ENCODE results near the gene ARMC2. TPM values are rescaled to one million over a fixed set of nuclear protein-coding genes. Genes with fewer than 3 reads are reported as not detected.

Gene ARMC2
- total RNA-seq, 1 experiment from 2014 or later = 3.2 TPM

- intact Hi-C loops (cut with micrococcal nuclease) = no loop called here
- Mint-ChIP-seq H3K27me3 (ENCODE audit: insufficient read depth, unreplicated experiment) (no peaks in the 10 kb centered on the region), H3K9me3 (ENCODE audit: unreplicated experiment) (no peaks in the 10 kb centered on the region), H3K4me1 (ENCODE audit: insufficient read depth, unreplicated experiment) (peaks cover 8% of the 10 kb centered on the region), H3K4me3 (ENCODE audit: unreplicated experiment) (no peak overlapping the region), H3K27ac (ENCODE audit: low read depth, unreplicated experiment) (no peak overlapping the region), H3K36me3 (ENCODE audit: insufficient read depth, unreplicated experiment) (peaks cover 12% of the 10 kb centered on the region)
- CTCF ChIA-PET = no interaction called here
- POLR2A ChIA-PET = no interaction called here
- TF ChIP-seq CTCF (IDR thresholded peaks at IDR 0.05; ENCODE audit: unreplicated experiment) = no peak
- BruUV-seq (replicated peaks) = no TSS peak
- no peak for DNase-seq (ENCODE audit: unreplicated experiment)
These were observed 21.7 kb downstream of the ARMC2 start for GRCh38 chr6:108869876-108870275.

GRCh38 chr6:108870357-108870756 lies 22.1 kb downstream of the ARMC2 start:
- POLR2A ChIA-PET = no interaction called here
- Mint-ChIP-seq H3K9me3 (ENCODE audit: unreplicated experiment) (no peaks in the 10 kb centered on the region), H3K4me3 (ENCODE audit: unreplicated experiment) (no peak overlapping the region), H3K27me3 (ENCODE audit: insufficient read depth, unreplicated experiment) (no peaks in the 10 kb centered on the region), H3K4me1 (ENCODE audit: insufficient read depth, unreplicated experiment) (peaks cover 13% of the 10 kb centered on the region), H3K27ac (ENCODE audit: low read depth, unreplicated experiment) (no peak overlapping the region), H3K36me3 (ENCODE audit: insufficient read depth, unreplicated experiment) (peaks cover 12% of the 10 kb centered on the region)
- no TSS peak for BruUV-seq (replicated peaks)
- intact Hi-C loops (cut with micrococcal nuclease) = no loop called here
- DNase-seq (ENCODE audit: unreplicated experiment) = no peak
- no peak for TF ChIP-seq CTCF (IDR thresholded peaks at IDR 0.05; ENCODE audit: unreplicated experiment)
- CTCF ChIA-PET = interaction anchor here (0.6 to 0.9 kb wide), 2 partner anchors 10 to 35 kb away, joined by 3 read pairs; no protein-coding TSS in a partner anchor

GRCh38 chr6:108872141-108872557 lies 23.9 kb downstream of the ARMC2 start:
- POLR2A ChIA-PET = no interaction called here
- Mint-ChIP-seq H3K27ac (ENCODE audit: low read depth, unreplicated experiment) (no peak overlapping the region), H3K9me3 (ENCODE audit: unreplicated experiment) (no peaks in the 10 kb centered on the region), H3K27me3 (ENCODE audit: insufficient read depth, unreplicated experiment) (no peaks in the 10 kb centered on the region), H3K36me3 (ENCODE audit: insufficient read depth, unreplicated experiment) (peaks cover 12% of the 10 kb centered on the region), H3K4me1 (ENCODE audit: insufficient read depth, unreplicated experiment) (peaks cover 19% of the 10 kb centered on the region), H3K4me3 (ENCODE audit: unreplicated experiment) (no peak overlapping the region)
- CTCF ChIA-PET = interaction anchor here (0.7 to 1.9 kb wide), 2 partner anchors 11 to 23 kb away, joined by 3 to 4 read pairs; no protein-coding TSS in a partner anchor
- intact Hi-C loops (cut with micrococcal nuclease) = no loop called here
- no peak for DNase-seq (ENCODE audit: unreplicated experiment)
- no peak for TF ChIP-seq CTCF (IDR thresholded peaks at IDR 0.05; ENCODE audit: unreplicated experiment)
- BruUV-seq (replicated peaks) = no TSS peak

GRCh38 chr6:108872575-108872974 lies 24.4 kb downstream of the ARMC2 start:
- peaks cover 22% of the 10 kb centered on the region for H3K4me1 Mint-ChIP-seq (ENCODE audit: insufficient read depth, unreplicated experiment)
- H3K36me3 Mint-ChIP-seq (ENCODE audit: insufficient read depth, unreplicated experiment) = peaks cover 12% of the 10 kb centered on the region
- no peaks in the 10 kb centered on the region for H3K27me3 Mint-ChIP-seq (ENCODE audit: insufficient read depth, unreplicated experiment)
- no TSS peak for BruUV-seq (replicated peaks)
- ChIA-PET CTCF (interaction anchor here (1.9 kb wide), 1 partner anchor 11 kb away, joined by 4 read pairs; no protein-coding TSS in a partner anchor), POLR2A (interaction anchor here (0.7 kb wide), 1 partner anchor 9 kb away, joined by 3 read pairs; no protein-coding TSS in a partner anchor)
- no peak for TF ChIP-seq CTCF (IDR thresholded peaks at IDR 0.05; ENCODE audit: unreplicated experiment)
- no peak for DNase-seq (ENCODE audit: unreplicated experiment)
- H3K9me3 Mint-ChIP-seq (ENCODE audit: unreplicated experiment) = no peaks in the 10 kb centered on the region
- H3K4me3 Mint-ChIP-seq (ENCODE audit: unreplicated experiment) = no peak overlapping the region
- intact Hi-C loops (cut with micrococcal nuclease) = no loop called here
- H3K27ac Mint-ChIP-seq (ENCODE audit: low read depth, unreplicated experiment) = no peak overlapping the region

All from MCF 10A (cell line).